HG03565 (cell line): ENCODE results near the gene PDCD1LG2.
A peak's percentile ranks its signal among the peaks of the same experiment; 100 is the strongest.

ENCODE experiments used
- ATAC-seq: cut with Tn5 transposase; IDR thresholded peaks from one replicate; pipeline ENCODE4 v1.9.1; 2021; ENCODE audit warnings: mild to moderate bottlenecking, moderate library complexity; ENCODE audit not compliant: unreplicated experiment

Gene PDCD1LG2

GRCh38 chr9:5529683-5530221, 19.4 kb downstream of the PDCD1LG2 start:
- ATAC-seq = peak; percentile 39

- no peak for ATAC-seq
These were observed 21.0 kb downstream of the PDCD1LG2 start for GRCh38 chr9:5531101-5531882.

- no peak for ATAC-seq
These were observed 22.0 kb downstream of the PDCD1LG2 start for GRCh38 chr9:5532306-5532705.

GRCh38 chr9:5532790-5533189, 22.5 kb downstream of the PDCD1LG2 start:
- ATAC-seq = no peak

- ATAC-seq = peak; percentile 57
These were observed 26.4 kb downstream of the PDCD1LG2 start for GRCh38 chr9:5536684-5537083.

GRCh38 chr9:5543875-5544702, 33.8 kb downstream of the PDCD1LG2 start:
- no peak for ATAC-seq

GRCh38 chr9:5549658-5550650, 39.6 kb downstream of the PDCD1LG2 start:
- no peak for ATAC-seq

GRCh38 chr9:5551368-5552150, 41.2 kb downstream of the PDCD1LG2 start:
- ATAC-seq = no peak

- no peak for ATAC-seq
These were observed 42.0 kb downstream of the PDCD1LG2 start for GRCh38 chr9:5552301-5552700.

- ATAC-seq = no peak
These were observed 42.9 kb downstream of the PDCD1LG2 start for GRCh38 chr9:5553211-5553610.

- peak; percentile 72 for ATAC-seq
These were observed 43.9 kb downstream of the PDCD1LG2 start for GRCh38 chr9:5554254-5554653.

- no peak for ATAC-seq
These were observed 45.9 kb downstream of the PDCD1LG2 start for GRCh38 chr9:5556101-5556705.

- no peak for ATAC-seq
These were observed 47.6 kb downstream of the PDCD1LG2 start for GRCh38 chr9:5557606-5558587.

GRCh38 chr9:5559659-5560058, 49.3 kb downstream of the PDCD1LG2 start:
- no peak for ATAC-seq

- ATAC-seq = no peak
These were observed 50.2 kb downstream of the PDCD1LG2 start for GRCh38 chr9:5560443-5561100.

- no peak for ATAC-seq
These were observed 51.6 kb downstream of the PDCD1LG2 start for GRCh38 chr9:5561828-5562488.

- ATAC-seq = no peak
These were observed 52.6 kb downstream of the PDCD1LG2 start for GRCh38 chr9:5562806-5563416.
